NK-92 treated with Interleukin-12 subunit alpha and Interleukin-12 subunit beta, amount 100 ng/mL, for 24 hours (cell line): Measurements from ENCODE around the gene SLC6A18.
"Not testable (repeated sequence)": the region's sequence is repeated elsewhere in the genome, so short reads cannot be mapped to it uniquely, and the experiment has no call there.

Source experiments
- DNase-seq: peaks from one replicate; lab custom pipeline; 2025; lab: John Stamatoyannopoulos, UW

SLC6A18 gene

DNA sequence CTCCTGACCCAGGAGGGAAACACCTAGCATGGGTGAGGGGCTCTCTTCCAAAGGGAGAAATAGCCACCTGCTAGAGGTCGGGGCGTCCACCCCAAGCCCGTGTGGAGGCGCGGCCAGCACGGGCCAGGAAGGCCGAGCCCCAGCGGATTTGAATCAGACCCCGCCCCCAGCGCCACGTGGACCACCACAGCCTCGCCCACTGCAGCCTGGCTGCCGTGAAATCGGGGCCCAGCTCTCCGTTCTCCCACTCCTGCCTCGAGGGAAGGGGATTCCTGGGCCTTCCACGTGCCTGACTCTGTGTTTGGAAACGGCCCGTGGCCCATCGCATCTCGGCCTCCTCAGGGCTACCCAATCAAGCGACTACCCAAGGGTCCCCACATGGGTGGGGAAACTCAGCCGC is 31.6 kb downstream of the SLC6A18 start:
- DNase-seq, result no peak

DNA sequence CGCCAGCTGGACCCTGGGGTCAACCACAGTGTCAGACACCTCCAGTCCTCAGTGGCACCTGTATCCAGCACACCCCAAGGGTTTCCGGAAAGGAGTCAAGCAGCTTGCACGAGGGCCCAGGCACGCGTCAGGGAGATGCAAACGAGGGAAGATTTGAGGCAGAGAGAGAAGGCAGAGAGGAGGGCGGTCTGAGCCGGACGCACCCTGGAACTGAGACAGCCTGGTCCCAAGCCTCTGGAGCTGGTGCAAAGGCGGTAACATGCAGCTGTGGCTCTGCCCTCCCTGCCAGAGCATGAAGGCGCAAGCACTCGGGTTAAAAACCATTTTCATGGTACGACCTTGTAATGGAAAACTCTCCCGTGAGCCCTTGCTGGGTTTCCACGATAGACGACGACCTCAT is 32.2 kb downstream of the SLC6A18 start:
- no peak for DNase-seq

DNA sequence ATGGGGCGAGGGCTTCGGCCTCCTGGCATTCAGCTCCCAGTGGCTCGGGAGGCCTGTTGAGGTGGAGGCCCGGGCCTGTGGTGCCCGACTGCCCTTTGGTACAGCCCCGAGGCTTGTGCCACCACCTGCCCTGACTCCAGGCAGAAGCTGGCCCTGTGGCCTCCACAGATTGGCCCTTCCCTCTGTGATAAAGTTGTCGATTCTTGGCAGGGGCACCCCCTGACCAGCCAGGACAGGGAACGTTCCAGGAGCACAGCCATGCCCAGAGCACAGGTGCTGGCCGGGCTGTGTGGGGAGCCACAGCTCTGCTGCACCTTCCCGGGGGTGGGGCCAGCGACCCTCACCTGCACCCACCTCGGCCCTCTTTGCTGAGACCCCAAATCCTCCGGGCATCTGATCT is 32.7 kb downstream of the SLC6A18 start:
- no peak for DNase-seq

DNA sequence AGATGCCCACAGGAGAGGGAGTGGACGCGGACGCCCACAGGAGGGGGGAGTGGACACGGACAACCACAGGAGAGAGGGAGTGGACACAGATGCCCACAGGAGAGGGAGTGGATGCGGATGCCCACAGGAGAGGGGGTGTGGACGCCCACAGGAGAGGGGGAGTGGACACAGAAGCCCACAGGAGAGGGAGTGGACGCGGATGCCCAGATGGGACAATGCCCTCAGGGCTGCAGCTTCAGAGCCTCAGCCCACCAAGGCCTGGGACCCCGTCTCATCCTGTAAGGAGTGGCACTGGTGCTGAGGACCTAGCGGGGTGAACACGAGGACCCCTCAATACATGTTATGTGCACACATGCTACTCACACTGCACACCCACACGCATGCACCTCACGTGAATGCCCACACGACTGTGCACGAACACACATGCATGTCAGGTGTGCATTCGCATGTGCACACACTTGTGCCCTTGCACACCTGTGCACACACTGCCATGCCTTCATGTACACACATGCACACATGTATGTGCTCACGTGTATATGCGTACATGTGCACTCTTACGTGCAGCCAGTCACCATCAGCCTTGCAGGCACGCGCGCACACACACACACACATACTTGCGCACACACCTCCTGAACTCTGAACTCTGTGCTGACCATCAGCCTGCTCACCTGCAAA is 34.8 kb downstream of the SLC6A18 start:
- DNase-seq, result no peak

DNA sequence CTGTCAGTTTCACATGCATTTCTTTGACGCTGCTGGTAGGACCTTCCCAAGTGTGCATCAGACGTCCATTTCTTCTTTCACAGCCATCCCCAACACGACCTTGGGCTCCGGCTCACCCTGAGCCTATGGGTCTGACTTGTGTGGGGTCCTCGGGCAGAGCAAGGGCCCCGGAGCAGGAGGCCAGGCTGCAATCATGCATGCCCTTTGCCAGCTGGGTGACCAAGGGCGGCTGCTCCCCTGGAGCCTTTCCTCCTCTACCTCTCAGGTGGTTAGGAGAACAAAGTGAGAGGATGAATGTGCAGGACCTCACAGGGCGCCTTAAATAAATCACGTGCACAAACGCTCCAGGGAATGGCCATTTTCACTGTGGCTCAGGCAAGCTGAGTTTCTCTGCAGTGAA is 36.5 kb downstream of the SLC6A18 start:
- no peak for DNase-seq

DNA sequence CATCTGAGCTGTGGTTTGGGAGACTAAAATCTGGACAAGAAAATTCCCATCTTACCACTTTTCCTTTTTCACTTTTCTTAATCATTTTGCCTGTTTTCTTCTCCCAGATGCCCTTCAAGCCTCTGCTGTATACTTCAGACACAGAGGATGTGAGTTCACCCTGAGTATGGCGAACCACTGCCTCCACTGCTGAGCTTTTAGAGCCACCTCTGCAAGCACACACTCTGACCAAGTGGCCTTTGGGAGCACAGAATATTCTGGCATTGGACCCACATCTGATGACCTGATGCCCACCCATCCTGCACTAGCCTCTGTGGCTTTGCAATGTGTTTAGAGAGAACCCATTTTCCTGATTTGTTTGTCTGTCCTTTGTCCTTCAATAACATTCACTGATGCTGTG is 37.2 kb downstream of the SLC6A18 start:
- DNase-seq, result no peak

DNA sequence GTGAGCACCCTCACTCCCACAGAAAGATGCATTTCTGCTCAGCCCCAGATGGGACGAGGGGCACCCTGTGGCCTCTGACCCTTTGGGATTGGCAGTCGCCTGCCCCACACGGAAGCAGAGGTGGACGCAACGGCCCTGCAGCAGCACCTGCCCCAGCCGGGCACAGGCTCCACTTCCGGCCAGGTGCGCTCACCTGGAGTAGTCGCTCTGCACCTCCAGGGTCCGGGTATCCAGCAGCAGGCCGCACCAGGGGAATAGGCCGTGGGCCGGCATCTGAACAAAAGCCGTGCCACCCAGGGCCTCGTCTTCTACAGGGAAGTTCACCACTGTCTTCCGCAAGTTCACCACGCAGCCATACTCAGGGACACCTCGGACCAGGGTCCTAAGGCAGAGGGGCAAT is 39.0 kb downstream of the SLC6A18 start:
- no peak for DNase-seq

DNA sequence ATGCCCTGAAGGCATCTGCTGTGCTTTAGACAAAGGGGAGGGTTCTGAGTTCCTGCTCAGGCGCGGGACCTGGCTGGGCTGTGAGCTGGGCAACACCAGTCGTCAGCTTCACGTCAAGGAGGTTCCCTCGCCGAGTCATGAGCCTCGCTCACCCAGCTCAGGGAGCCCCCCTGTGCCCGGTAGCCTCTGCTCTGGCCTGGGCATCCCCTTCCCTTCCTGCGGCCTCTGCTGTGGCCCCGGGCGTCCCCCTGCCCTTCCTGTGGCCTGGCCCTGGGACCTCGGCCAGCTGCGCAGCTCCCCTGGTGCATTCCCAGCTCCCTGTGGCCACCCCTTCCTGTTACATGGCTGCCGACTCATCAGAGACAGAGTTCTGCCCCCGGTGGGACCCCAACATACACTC is 39.8 kb downstream of the SLC6A18 start:
- DNase-seq, result no peak

DNA sequence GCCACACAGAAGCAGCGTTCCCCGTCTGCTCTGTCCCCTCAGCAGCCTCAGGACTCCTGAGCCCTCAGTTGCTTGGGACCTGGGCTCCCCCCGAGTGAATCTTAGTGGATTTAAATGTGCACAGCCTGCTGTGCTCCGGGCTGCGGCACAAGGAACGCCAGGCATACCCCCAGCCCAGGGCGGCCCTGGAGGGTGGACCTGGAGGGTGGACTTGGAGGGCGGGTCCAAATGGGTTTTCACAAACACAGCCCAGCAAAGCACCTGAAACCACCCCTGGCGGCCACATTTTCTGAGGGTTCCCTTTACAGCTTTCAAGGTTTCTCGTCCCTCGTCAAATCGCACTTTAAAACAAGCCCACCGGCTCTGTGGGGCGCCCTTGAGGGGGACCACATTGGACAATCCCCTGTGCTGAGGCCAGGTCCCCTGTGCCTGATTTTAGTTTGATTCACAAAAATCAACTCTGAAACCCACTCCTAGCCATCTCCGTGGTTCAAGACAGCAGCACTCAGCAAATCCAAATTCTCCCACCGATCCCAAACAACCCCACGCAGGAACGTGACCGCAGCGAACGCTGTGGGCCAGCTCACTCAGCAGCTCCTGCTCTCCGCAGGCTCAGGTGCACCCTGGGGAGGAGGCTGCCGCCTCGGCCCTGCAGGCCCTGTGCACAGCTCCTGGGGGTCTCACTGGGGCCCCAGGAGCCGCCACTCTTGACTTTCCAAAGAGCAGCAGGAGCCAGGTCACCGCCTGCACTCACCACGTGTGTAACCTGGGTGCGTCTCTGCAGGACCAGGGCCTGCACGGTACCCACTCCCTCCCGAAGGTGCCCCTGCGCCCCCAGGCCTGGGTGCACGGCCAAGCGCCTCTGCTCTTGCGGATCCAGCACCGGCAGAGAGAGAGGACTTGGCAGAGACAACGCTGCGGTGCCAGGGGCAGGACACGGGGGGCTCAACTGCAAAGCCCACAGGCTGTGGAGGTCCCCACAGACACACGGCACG is 40.6 kb downstream of the SLC6A18 start:
- no peak for DNase-seq

DNA sequence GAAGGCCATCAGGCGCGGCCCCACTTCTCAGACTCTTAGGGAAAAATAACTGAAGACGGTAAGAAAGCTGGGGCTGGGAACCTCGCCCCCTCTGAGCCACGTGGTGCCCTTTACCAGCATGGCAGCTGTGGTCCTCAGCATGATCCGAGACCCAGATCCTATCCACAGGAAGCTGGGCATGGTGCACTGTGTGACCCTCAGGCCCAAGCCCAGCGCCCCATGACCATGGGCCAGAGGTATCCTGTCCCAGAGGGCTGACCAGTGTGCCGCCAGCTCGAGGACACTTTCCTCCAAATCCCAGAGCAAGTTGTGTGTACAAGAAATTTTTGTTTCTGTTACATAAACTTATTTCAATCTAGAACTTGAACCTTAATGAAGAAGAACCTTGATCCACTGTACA is 41.6 kb downstream of the SLC6A18 start:
- no peak for DNase-seq

DNA sequence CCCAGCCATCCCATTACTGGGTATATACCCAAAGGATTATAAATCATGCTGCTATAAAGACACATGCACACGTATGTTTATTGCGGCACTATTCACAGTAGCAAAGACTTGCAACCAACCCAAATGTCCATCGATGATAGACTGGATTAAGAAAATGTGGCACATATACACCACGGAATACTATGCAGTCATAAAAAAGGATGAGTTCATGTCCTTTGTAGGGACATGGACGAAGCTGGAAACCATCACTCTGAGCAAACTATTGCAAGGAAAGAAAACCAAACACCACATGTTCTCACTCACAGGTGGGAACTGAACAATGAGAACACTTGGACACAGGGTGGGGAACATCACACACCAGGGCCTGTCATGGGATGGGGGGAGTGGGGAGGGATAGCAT is 42.3 kb downstream of the SLC6A18 start:
- DNase-seq, result not testable (repeated sequence)

DNA sequence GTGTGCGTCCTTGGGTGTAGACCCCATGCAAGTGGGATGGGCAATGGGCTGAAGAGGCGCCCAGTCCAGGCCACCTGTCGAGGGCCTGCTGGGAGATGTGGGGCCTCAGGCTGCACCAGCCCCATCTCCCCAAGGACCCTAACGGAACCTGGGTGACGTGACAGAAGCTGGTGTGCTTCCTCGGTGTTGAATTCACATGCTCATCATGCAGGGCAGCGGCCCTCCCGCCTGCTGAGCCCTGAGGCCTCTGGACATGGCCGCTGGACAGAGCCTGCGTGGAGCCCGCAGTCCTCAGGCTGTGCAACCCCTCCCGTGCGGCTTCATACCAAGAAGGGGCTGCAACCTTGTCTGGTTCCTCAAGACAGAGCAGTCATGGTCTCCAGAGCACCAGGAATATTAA is 42.9 kb downstream of the SLC6A18 start:
- no peak for DNase-seq

DNA sequence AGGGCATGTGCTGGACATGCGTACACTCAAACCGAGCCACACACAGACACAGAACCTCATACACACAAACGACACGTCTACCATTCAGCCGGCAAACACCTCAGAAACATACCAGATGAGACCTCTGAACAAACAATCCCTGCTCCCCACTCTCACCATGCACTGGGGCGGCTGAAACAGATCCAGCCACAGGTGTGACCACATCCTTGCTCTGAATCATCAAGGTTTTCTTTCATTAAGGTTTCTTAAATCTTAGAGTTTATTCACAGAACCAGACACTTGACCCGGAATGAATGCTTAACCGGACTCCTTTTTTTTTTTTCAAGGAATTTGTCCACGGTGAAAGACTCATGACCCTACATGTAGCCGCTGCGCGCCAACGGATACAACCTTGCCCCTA is 43.5 kb downstream of the SLC6A18 start:
- peak; percentile 30 for DNase-seq

DNA sequence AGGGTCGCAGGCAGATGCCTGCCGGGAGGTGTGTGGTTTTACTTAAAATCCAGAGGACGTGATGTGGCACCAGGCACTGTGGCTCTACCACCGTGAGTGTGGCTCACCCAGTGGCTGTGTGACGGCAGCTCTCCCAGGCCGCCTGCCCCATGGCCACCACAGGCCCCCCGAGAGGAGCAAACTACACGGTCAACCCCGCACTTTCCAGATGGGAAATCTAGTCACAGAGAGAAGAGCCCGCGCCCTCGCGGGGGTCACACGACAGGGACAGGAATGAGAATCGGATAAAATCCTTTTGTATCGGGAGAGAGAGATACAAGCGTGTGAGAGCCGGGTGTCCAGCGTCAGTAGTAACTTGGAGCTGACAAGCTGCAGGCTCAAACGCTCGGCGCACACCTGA is 45.2 kb downstream of the SLC6A18 start:
- DNase-seq, result no peak

DNA sequence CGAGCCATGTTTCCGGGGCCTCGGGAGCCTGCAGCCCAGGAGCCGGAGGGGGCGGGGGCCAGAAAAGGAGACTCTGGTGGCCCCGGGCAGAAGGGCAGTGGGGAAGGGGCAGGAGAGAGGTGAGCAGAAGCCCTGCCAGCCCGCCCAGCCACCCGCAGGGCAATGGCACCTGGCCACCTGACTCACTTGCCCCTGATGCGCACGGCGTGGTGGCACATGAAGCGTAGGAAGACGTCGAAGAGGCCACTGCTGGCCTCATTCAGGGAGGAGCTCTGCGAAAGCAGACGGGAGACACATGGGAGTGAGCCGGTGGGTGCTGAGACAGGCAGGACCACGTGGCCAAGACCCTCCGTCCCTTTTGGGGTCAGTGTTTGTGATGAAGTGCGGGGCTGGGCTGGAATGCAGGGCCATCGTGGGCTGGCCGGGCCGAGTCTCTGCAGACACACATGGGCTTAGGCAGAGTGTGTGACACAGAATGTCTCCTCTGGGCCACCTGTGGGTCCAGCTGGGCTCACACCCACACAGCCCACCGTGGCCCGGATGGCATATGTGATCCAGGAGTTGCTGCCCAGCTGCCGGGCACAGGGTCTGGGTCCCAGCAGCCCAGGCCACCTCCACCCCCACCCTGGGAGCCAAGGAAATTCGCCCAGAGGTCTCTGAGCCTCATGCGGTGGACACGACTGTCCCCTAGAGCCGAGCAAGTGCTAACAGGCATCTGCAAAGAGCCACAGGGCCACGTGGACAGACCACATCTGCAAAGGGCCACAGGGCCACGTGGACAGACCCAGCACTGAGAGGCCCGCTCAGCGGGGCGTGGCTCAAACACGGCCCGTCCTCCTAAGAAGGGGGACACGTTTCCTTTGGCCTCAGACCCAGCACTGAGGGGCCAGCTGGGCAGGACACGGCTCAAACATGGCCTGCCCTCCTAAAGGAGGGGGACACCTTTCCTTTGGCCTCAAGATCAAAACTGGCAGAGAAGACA is 46.0 kb downstream of the SLC6A18 start:
- DNase-seq, result no peak

DNA sequence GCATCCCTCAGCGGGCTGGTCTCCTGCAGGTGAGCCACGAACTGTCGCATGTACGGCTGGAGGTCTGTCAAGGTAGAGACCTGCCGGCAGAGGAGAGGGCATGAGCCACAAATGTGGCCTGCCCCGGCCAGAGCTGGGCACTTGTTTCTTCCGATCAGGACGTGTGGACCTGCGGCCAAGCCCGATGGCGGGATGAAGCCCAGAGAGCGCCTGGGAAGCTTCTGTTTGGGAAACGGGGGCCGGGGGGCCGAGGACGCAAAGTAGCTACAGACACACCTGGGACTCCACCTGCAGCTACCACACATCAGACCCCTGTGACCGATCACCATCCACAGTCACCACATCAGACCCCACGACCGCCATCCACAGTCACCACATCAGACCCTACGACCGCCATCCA is 47.0 kb downstream of the SLC6A18 start:
- no peak for DNase-seq

DNA sequence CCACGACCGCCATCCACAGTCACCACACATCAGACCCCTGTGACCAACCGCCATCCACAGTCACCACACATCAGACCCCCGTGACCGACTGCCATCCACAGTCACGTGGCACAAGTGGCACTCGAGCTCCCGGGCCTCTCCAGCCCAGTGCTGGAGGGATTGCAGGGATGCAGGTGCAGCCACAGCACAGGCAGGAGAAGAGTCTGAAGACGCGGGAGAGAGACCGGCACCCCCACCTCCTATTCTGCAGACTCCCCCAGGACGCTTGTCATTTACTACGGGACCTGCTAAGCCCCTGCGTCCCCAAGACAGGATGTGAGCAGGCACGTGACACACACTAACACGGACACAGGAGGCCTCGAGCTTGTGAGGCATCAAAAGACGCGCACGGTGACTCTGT is 48.6 kb downstream of the SLC6A18 start:
- DNase-seq, result no peak

DNA sequence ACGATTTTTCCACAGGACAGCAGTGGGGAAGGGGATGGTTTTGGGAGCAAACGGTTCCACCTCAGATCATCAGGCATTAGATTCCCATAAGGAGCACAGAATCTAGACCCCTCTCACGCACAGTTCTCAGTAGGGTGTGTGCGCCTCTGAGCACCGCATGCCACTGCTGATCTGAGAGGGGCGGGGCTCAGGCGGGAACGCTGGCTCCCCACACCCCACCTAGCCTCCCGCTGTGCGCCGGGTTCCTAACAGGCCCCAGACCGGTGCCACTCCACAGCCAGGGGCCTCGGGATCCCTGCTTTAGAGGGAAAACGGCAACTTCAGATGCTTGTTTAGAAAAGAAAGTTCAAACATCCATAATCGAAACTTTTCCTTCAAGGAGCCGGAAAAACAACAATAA is 49.3 kb downstream of the SLC6A18 start:
- DNase-seq, result no peak

DNA sequence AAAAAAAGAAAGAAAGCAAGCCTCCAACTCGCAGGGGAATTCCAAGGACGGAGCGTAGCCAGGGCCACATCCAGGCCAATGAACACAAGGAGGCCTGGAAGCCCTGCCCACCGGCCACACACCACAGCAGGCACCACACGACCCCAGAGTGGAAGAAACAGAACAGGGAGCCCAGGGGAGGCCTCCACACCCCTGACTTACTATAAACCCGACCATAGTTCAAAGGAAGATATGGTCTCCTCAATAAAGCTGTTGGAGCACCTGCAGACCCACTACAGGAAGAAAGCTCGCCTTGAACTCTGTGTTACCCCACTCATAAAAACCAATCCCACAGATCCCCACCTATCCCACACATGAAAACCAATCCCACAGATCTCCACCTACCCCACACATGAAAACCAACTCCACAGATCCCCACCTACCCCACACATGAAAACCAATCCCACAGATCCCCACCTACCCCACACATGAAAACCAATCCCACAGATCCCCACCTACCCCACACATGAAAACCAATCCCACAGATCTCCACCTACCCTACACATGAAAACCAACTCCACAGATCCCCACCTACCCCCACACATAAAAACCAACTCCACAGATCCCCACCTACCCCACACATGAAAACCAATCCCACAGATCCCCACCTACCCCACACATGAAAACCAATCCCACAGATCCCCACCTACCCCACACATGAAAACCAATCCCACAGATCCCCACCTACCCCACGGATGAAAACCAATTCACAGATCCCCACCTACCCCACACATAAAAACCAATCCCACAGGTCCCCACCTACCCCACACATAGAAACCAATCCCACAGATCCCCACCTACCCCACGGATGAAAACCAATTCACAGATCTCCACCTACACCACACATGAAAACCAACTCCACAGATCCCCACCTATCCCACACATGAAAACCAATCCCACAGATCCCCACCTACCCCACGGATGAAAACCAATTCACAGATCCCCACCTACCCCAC is 50.5 kb downstream of the SLC6A18 start:
- DNase-seq, result not testable (repeated sequence)

DNA sequence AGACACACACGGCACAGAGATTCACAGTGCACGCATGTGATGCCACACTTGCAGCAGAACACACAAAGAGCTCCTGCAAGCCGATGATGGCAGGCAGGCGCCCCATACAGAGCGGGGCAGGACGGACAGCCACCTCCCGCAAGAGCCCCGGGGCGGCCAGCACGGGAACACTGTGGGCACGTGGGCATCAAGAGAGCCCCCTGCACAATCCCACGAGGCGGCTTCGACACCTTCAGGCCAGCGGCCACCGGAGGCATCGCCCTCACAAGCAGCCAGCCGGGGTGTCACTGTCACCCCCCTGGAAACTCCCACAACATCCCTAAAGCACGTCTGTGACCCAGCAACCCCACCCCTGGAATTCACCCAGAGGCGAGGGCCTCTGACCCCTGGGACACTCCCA is 51.7 kb downstream of the SLC6A18 start:
- no peak for DNase-seq

DNA sequence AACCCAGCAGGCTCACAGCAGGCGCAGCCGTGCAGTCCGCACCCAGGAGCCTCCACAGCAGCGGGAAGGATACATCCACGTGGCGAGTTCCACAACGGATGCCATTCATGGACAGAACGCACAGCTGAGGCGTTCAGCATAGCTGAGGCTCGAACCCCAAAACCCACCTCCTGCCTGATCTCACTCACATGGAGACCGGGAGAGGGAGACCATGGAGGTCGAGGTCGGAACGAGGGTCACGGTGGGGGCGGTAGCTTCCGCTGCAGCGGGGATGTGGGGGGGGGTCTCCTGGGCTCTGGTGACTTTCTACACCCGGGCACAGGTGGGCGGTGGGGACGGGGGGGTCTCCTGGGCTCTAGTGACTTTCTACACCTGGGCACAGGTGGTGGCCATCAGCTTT is 52.1 kb downstream of the SLC6A18 start:
- no peak for DNase-seq
